ENCODE results near the gene SORCS2. TPM values are rescaled to one million over a fixed set of nuclear protein-coding genes. Genes with fewer than 3 reads are reported as not detected.

Gene SORCS2
- total RNA-seq, 1 donor from 2014 or later: 13.8 TPM

GRCh38 chr4:7771056-7771455, 578.7 kb downstream of the SORCS2 start:
- no peaks in the 10 kb centered on the region for H3K9me3 Mint-ChIP-seq (ENCODE audit: unreplicated experiment)
- peaks cover 13% of the 10 kb centered on the region for H3K4me1 Mint-ChIP-seq (ENCODE audit: low read depth, unreplicated experiment)
- no peak overlapping the region for H3K27ac Mint-ChIP-seq (ENCODE audit: unreplicated experiment)
- no peak overlapping the region for H3K27ac ChIP-seq (ENCODE audit: low read depth, low read length)
- peaks cover 54% of the 10 kb centered on the region for H3K36me3 Mint-ChIP-seq (ENCODE audit: low read depth, unreplicated experiment)
- DNase-seq (ENCODE audit: low read depth): no peak
- H3K9ac ChIP-seq (ENCODE audit: low read length): no peak overlapping the region
- TF ChIP-seq EZH2 (IDR thresholded peaks at IDR 0.05; ENCODE audit: insufficient read depth, low read length) (no peak), CTCF (IDR thresholded peaks at IDR 0.05; ENCODE audit: insufficient read depth, low read depth, low read length) (no peak)
- H3K9me3 ChIP-seq (ENCODE audit: insufficient read depth, low read depth, low read length): no peaks in the 10 kb centered on the region
- H3K27me3 ChIP-seq (ENCODE audit: insufficient read depth, low read length): no peaks in the 10 kb centered on the region
- no peak overlapping the region for H2AFZ ChIP-seq (ENCODE audit: low read depth, low read length)
- no peaks in the 10 kb centered on the region for H3K27me3 Mint-ChIP-seq (ENCODE audit: low read depth, unreplicated experiment)
- H3K36me3 ChIP-seq (ENCODE audit: insufficient read depth, low read length): peaks cover 82% of the 10 kb centered on the region
- FAIRE-seq: no peak
- H4K20me1 ChIP-seq (ENCODE audit: insufficient read depth, low read length): peaks cover 99% of the 10 kb centered on the region
- peaks cover 3% of the 10 kb centered on the region for H3K4me1 ChIP-seq (ENCODE audit: insufficient read depth, low read length)
- H3K4me3 ChIP-seq (ENCODE audit: insufficient read depth, low read depth, low read length): no peak overlapping the region
- peaks cover 87% of the 10 kb centered on the region for H3K79me2 ChIP-seq (ENCODE audit: insufficient read depth, low read length)
- H3K4me3 Mint-ChIP-seq (ENCODE audit: unreplicated experiment): no peak overlapping the region
- no peak overlapping the region for H3K4me2 ChIP-seq (ENCODE audit: low read length)

- H3K9me3 ChIP-seq (ENCODE audit: insufficient read depth, low read depth, low read length): no peaks in the 10 kb centered on the region
- Mint-ChIP-seq H3K27me3 (ENCODE audit: low read depth, unreplicated experiment) (no peaks in the 10 kb centered on the region), H3K27ac (ENCODE audit: unreplicated experiment) (no peak overlapping the region), H3K4me1 (ENCODE audit: low read depth, unreplicated experiment) (peaks cover 13% of the 10 kb centered on the region), H3K9me3 (ENCODE audit: unreplicated experiment) (no peaks in the 10 kb centered on the region), H3K4me3 (ENCODE audit: unreplicated experiment) (no peak overlapping the region), H3K36me3 (ENCODE audit: low read depth, unreplicated experiment) (peaks cover 58% of the 10 kb centered on the region)
- H3K36me3 ChIP-seq (ENCODE audit: insufficient read depth, low read length): peaks cover 82% of the 10 kb centered on the region
- H4K20me1 ChIP-seq (ENCODE audit: insufficient read depth, low read length): peaks cover 99% of the 10 kb centered on the region
- H3K79me2 ChIP-seq (ENCODE audit: insufficient read depth, low read length): peaks cover 86% of the 10 kb centered on the region
- H3K4me2 ChIP-seq (ENCODE audit: low read length): no peak overlapping the region
- H3K27ac ChIP-seq (ENCODE audit: low read depth, low read length): no peak overlapping the region
- no peak for TF ChIP-seq EZH2 (IDR thresholded peaks at IDR 0.05; ENCODE audit: insufficient read depth, low read length)
- no peak for TF ChIP-seq CTCF (IDR thresholded peaks at IDR 0.05; ENCODE audit: insufficient read depth, low read depth, low read length)
- H3K4me3 ChIP-seq (ENCODE audit: insufficient read depth, low read depth, low read length): no peak overlapping the region
- no peak overlapping the region for H2AFZ ChIP-seq (ENCODE audit: low read depth, low read length)
- H3K27me3 ChIP-seq (ENCODE audit: insufficient read depth, low read length): no peaks in the 10 kb centered on the region
- DNase-seq (ENCODE audit: low read depth) (no peak), FAIRE-seq (no peak)
- no peak overlapping the region for H3K9ac ChIP-seq (ENCODE audit: low read length)
- H3K4me1 ChIP-seq (ENCODE audit: insufficient read depth, low read length): peaks cover 3% of the 10 kb centered on the region
These were observed 579.5 kb downstream of the SORCS2 start for GRCh38 chr4:7771541-7772507.

Data from astrocyte (in vitro differentiated cells and primary cell).